PFSK-1 (cell line): Measurements from ENCODE around the gene CATSPERZ.
A peak's percentile ranks its signal among the peaks of the same experiment; 100 is the strongest.

Experiments used
- POLR2AphosphoS5 ChIP-seq: IDR thresholded peaks from 2 replicates; pipeline ENCODE4 v1.6.1; 2012; ENCODE audit warnings: low read depth, mild to moderate bottlenecking, control low read depth, low read length, moderate library complexity
- SIN3A ChIP-seq: IDR thresholded peaks from 2 replicates; pipeline ENCODE4 v1.6.1; 2012; ENCODE audit warnings: mild to moderate bottlenecking, low read length, moderate library complexity, borderline replicate concordance; ENCODE audit not compliant: insufficient read depth
- TAF1 ChIP-seq: IDR thresholded peaks from 2 replicates; pipeline ENCODE4 v1.6.1; 2012; ENCODE audit warnings: low read length, control low read depth, borderline replicate concordance; ENCODE audit not compliant: insufficient read depth
- TF ChIP-seq, protein P1 (sequence below), 2 experiments: IDR thresholded peaks; 2 replicates each; pipeline versions ENCODE4 v1.6.1 to v1.8.0; 2011 to 2012; ENCODE audit warnings: low read depth in 2 of 2, low read length in 2 of 2, control low read depth in 1 of 2, inconsistent platforms in 1 of 2, mild to moderate bottlenecking in 1 of 2, moderate library complexity in 1 of 2; ENCODE audit not compliant: insufficient read depth in 1 of 2

DNA sequence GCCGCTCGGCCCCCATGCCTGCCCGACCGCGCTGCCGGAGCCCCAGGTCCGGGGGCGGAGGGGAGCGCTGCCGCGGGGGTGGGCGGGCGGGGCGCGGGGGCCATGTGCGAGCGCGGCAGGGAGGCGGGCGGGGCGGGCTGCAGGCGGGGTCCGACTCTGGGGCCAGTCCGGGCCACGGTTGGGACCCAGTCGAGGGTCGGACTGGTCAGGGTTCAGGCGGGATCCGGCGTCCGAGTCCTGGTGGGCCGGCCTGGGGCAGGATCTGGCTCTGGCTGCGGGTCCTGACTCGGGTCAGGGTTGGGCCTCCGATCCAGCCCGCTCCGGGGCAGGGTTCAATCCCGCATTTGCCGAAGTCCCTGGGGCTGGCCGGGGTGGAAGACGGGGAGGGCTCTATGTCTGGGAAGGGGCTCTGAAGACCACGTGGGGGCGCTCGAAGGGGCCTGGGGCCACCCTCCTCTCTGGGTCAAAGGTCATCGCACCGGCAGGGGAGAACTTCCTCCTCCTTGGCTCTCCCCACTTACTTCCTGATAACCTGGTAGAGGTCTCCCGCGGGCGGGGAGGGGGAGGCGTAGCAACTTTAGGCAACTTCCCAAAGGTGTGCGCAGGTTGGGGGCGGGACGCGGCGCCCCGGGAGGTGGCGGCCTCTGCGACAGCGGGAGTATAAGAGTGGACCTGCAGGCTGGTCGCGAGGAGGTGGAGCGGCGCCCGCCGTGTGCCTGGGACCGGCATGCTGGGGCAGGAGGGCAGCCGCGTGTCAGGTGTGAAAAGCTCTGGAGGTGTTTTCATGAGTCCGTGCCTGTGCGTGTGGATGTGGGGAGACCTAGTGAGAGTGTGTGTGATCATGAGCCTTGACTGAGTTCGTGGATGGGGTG is 5.8 kb downstream of the CATSPERZ start:
- TF ChIP-seq POLR2AphosphoS5 (no peak; the same call in 1 of the 2 replicates), TAF1 (peak; percentile 30; the same call in 1 of the 2 replicates), SIN3A (no peak)
- TF ChIP-seq, protein P1, sequence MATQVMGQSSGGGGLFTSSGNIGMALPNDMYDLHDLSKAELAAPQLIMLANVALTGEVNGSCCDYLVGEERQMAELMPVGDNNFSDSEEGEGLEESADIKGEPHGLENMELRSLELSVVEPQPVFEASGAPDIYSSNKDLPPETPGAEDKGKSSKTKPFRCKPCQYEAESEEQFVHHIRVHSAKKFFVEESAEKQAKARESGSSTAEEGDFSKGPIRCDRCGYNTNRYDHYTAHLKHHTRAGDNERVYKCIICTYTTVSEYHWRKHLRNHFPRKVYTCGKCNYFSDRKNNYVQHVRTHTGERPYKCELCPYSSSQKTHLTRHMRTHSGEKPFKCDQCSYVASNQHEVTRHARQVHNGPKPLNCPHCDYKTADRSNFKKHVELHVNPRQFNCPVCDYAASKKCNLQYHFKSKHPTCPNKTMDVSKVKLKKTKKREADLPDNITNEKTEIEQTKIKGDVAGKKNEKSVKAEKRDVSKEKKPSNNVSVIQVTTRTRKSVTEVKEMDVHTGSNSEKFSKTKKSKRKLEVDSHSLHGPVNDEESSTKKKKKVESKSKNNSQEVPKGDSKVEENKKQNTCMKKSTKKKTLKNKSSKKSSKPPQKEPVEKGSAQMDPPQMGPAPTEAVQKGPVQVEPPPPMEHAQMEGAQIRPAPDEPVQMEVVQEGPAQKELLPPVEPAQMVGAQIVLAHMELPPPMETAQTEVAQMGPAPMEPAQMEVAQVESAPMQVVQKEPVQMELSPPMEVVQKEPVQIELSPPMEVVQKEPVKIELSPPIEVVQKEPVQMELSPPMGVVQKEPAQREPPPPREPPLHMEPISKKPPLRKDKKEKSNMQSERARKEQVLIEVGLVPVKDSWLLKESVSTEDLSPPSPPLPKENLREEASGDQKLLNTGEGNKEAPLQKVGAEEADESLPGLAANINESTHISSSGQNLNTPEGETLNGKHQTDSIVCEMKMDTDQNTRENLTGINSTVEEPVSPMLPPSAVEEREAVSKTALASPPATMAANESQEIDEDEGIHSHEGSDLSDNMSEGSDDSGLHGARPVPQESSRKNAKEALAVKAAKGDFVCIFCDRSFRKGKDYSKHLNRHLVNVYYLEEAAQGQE (IDR thresholded peaks at IDR 0.05; ENCODE audit: insufficient read depth in 1 of 2, low read depth in 2 of 2, low read length in 2 of 2): no peak
